ENCODE data around the gene TINCR. TPM values are rescaled to one million over a fixed set of nuclear protein-coding genes. Genes with fewer than 3 reads are reported as not detected.

The TINCR gene
- total RNA-seq, 2 experiments from 2014 or later: 0.60 to 1.2 TPM

DNA sequence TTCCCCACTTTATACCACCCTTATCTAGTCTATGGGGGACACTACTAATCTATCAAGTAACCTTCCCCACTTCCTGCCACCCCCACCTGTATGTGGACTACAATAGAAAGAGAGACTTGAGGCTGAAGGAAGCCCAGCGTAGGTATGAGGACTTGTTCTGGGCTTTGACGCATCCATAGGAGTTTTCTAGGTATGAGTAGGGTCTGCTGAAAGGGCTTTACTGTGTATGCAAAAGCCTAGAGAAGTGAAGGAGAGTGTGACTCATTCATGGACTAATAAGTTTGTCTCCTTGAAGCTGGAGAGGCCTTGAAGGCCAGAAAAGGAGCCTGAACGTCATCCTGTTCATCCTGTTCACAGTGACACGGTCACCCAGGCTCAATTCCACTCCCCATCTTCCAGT is 21.8 kb downstream of the TINCR start:
- Histone ChIP-seq H3K4me3 (ENCODE audit: low read depth, low read length, poor library complexity, severe bottlenecking) (no peak overlapping the region), H3K36me3 (ENCODE audit: insufficient read depth, low read length) (no peaks in the 10 kb centered on the region), H3K4me2 (ENCODE audit: low read length) (no peak overlapping the region), H2AFZ (ENCODE audit: low read length) (no peak overlapping the region), H3K4me1 (ENCODE audit: insufficient read depth, low read length, poor library complexity, severe bottlenecking) (no peaks in the 10 kb centered on the region), H4K20me1 (ENCODE audit: insufficient read depth, low read length) (no peaks in the 10 kb centered on the region), H3K27ac (ENCODE audit: low read depth, low read length, poor library complexity, severe bottlenecking) (no peak overlapping the region), H3K9me2 (ENCODE audit: insufficient read depth, low read length) (no peaks in the 10 kb centered on the region), H3K9me3 (ENCODE audit: low read length) (no peaks in the 10 kb centered on the region), H3K79me2 (ENCODE audit: insufficient read depth, low read depth, low read length) (no peaks in the 10 kb centered on the region)
- BruUV-seq (replicated peaks): no TSS peak
- intact Hi-C loops (cut with micrococcal nuclease; ENCODE audit: unreplicated experiment): no loop called here
- TF ChIP-seq EZH2phosphoT487 (IDR thresholded peaks at IDR 0.05; ENCODE audit: borderline replicate concordance, low read depth, low read length): no peak
- TF ChIP-seq, protein P1, sequence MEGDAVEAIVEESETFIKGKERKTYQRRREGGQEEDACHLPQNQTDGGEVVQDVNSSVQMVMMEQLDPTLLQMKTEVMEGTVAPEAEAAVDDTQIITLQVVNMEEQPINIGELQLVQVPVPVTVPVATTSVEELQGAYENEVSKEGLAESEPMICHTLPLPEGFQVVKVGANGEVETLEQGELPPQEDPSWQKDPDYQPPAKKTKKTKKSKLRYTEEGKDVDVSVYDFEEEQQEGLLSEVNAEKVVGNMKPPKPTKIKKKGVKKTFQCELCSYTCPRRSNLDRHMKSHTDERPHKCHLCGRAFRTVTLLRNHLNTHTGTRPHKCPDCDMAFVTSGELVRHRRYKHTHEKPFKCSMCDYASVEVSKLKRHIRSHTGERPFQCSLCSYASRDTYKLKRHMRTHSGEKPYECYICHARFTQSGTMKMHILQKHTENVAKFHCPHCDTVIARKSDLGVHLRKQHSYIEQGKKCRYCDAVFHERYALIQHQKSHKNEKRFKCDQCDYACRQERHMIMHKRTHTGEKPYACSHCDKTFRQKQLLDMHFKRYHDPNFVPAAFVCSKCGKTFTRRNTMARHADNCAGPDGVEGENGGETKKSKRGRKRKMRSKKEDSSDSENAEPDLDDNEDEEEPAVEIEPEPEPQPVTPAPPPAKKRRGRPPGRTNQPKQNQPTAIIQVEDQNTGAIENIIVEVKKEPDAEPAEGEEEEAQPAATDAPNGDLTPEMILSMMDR (conservative IDR thresholded peaks at IDR 0.05; ENCODE audit: low read length): no peak
- no peak for DNase-seq (ENCODE audit: low spot score)
- ChIA-PET CTCF (ENCODE audit: unreplicated experiment) (no interaction called here), POLR2A (no interaction called here)

DNA sequence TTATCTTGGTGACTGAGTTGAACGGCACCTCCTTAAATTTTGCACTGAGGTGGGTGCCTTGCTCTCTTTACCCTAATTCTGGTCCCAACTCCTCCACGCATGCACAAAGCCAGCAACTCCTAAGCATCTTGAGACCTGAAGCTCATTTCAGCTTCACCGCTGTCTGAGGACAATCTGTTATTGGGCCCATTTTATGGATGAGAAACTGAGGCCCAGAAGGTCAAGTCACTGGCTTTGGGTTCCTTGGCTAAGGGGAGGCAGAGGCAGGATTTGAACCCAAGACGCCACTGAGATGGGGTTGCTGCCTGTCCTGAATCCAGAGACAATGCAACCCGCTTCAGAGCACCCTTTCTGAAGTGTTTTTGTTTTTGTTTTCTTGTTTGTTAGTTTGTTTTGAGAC is 22.7 kb downstream of the TINCR start:
- BruUV-seq (replicated peaks): no TSS peak
- POLR2A ChIA-PET: no interaction called here
- no peak overlapping the region for H3K4me3 ChIP-seq (ENCODE audit: low read depth, low read length, poor library complexity, severe bottlenecking)
- no peaks in the 10 kb centered on the region for H3K36me3 ChIP-seq (ENCODE audit: insufficient read depth, low read length)
- no peaks in the 10 kb centered on the region for H3K4me1 ChIP-seq (ENCODE audit: insufficient read depth, low read length, poor library complexity, severe bottlenecking)
- intact Hi-C loops (cut with micrococcal nuclease; ENCODE audit: unreplicated experiment): no loop called here
- TF ChIP-seq EZH2phosphoT487 (IDR thresholded peaks at IDR 0.05; ENCODE audit: borderline replicate concordance, low read depth, low read length): no peak
- TF ChIP-seq, protein P1 (conservative IDR thresholded peaks at IDR 0.05; ENCODE audit: low read length): no peak
- no peak overlapping the region for H2AFZ ChIP-seq (ENCODE audit: low read length)
- no peak overlapping the region for H3K27ac ChIP-seq (ENCODE audit: low read depth, low read length, poor library complexity, severe bottlenecking)
- no peak overlapping the region for H3K4me2 ChIP-seq (ENCODE audit: low read length)
- CTCF ChIA-PET (ENCODE audit: unreplicated experiment): no interaction called here
- no peak for DNase-seq (ENCODE audit: low spot score)
- no peaks in the 10 kb centered on the region for H4K20me1 ChIP-seq (ENCODE audit: insufficient read depth, low read length)
- H3K9me3 ChIP-seq (ENCODE audit: low read length): no peaks in the 10 kb centered on the region
- H3K79me2 ChIP-seq (ENCODE audit: insufficient read depth, low read depth, low read length): no peaks in the 10 kb centered on the region
- no peaks in the 10 kb centered on the region for H3K9me2 ChIP-seq (ENCODE audit: insufficient read depth, low read length)

DNA sequence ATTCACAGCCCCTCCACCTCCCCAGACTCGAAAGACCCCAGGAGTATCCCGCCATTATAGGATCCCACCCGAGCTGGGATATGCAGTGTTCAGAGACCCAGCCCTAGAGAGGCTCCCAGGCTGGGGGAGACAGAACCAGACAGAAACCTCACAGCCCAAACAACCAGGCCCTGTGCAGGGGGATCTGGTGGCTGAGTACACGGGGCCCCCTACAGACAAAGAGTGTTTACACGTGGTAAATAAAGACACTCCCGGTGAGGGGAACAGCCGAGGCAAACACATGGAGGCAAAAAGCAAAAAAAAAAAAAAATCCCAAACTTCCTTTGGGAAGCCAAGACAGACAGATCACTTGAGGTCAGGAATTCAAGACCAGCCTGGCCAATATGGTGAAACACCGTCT is 25.1 kb downstream of the TINCR start:
- Histone ChIP-seq H3K79me2 (ENCODE audit: insufficient read depth, low read depth, low read length) (no peaks in the 10 kb centered on the region), H3K4me2 (ENCODE audit: low read length) (no peak overlapping the region), H3K9me2 (ENCODE audit: insufficient read depth, low read length) (no peaks in the 10 kb centered on the region), H4K20me1 (ENCODE audit: insufficient read depth, low read length) (no peaks in the 10 kb centered on the region), H3K27ac (ENCODE audit: low read depth, low read length, poor library complexity, severe bottlenecking) (no peak overlapping the region), H3K9me3 (ENCODE audit: low read length) (no peaks in the 10 kb centered on the region), H3K4me3 (ENCODE audit: low read depth, low read length, poor library complexity, severe bottlenecking) (no peak overlapping the region), H3K4me1 (ENCODE audit: insufficient read depth, low read length, poor library complexity, severe bottlenecking) (no peaks in the 10 kb centered on the region), H3K36me3 (ENCODE audit: insufficient read depth, low read length) (no peaks in the 10 kb centered on the region), H2AFZ (ENCODE audit: low read length) (no peak overlapping the region)
- ChIA-PET CTCF (ENCODE audit: unreplicated experiment) (interaction anchor here (0.6 kb wide), 1 partner anchor 363 kb away, joined by 3 read pairs; no protein-coding TSS in a partner anchor), POLR2A (no interaction called here)
- no peak for DNase-seq (ENCODE audit: low spot score)
- no peak for TF ChIP-seq EZH2phosphoT487 (IDR thresholded peaks at IDR 0.05; ENCODE audit: borderline replicate concordance, low read depth, low read length)
- TF ChIP-seq, protein P1 (conservative IDR thresholded peaks at IDR 0.05; ENCODE audit: low read length): no peak
- no TSS peak for BruUV-seq (replicated peaks)
- intact Hi-C loops (cut with micrococcal nuclease; ENCODE audit: unreplicated experiment): no loop called here

All from OCI-LY7 (cell line).